Activated CD4-positive, alpha-beta T cell treated with anti-CD3 and anti-CD28 coated beads, Interleukin-2, amount 10 ng/mL, durations not matched to agents 7 days and 5 days (primary cell): ENCODE results near the gene TM9SF2. TPM values are rescaled to one million over a fixed set of nuclear protein-coding genes. Genes with fewer than 3 reads are reported as not detected.

Source experiments
- CTCF ChIA-PET: fragments of 350-600 bp; sonication (Branson Sonifier 250); formaldehyde crosslinking; loops from one replicate; lab custom pipeline; 2021; ENCODE audit warnings: antibody characterized with exemption; lab: Charles Lee
- POLR2A ChIA-PET: fragments of 350-600 bp; sonication (Branson Sonifier 250); formaldehyde crosslinking; loops from one replicate; lab custom pipeline; 2021; ENCODE audit warnings: antibody characterized with exemption; lab: Charles Lee
- DNase-seq: peaks from one replicate; pipeline ENCODE4 v3.0.0-alpha.2; 2020
- H3K27ac Mint-ChIP-seq: one replicate; pipeline ENCODE4 v1.8.0; 2021; ENCODE audit warnings: mild to moderate bottlenecking, moderate library complexity, mixed read lengths
- H3K27me3 Mint-ChIP-seq: one replicate; pipeline ENCODE4 v1.8.0; 2021; ENCODE audit warnings: mixed read lengths
- H3K36me3 Mint-ChIP-seq: one replicate; pipeline ENCODE4 v1.8.0; 2021; ENCODE audit warnings: low read depth, mixed read lengths
- H3K4me1 Mint-ChIP-seq: one replicate; pipeline ENCODE4 v1.8.0; 2021; ENCODE audit warnings: mixed read lengths
- H3K4me3 Mint-ChIP-seq: one replicate; pipeline ENCODE4 v1.8.0; 2021; ENCODE audit warnings: mild to moderate bottlenecking, moderate library complexity, mixed read lengths
- H3K9me3 Mint-ChIP-seq: one replicate; pipeline ENCODE4 v1.8.0; 2021; ENCODE audit warnings: mixed read lengths
- total RNA-seq, 2 experiments: library from RNA; stranded (reverse); gene quantifications; one replicate each; pipeline ENCODE4 v1.2.3, GENCODE V29; 2021

The TM9SF2 gene
- total RNA-seq, 2 experiments from 2014 or later: 79.2 to 87.9 TPM

GRCh38 chr13:99545361-99545760 is 44.1 kb downstream of the TM9SF2 start:
- no peak overlapping the region for H3K4me3 Mint-ChIP-seq

GRCh38 chr13:99545979-99546378 is 44.7 kb downstream of the TM9SF2 start:
- no peak for DNase-seq
- H3K27me3 Mint-ChIP-seq: no peaks in the 10 kb centered on the region
- H3K9me3 Mint-ChIP-seq: no peaks in the 10 kb centered on the region
- ChIA-PET POLR2A (no interaction called here), CTCF (interaction anchor here (1.7 kb wide), 1 partner anchor 14 kb away, joined by 5 read pairs; no protein-coding TSS in a partner anchor)
- H3K4me3 Mint-ChIP-seq: no peak overlapping the region
- no peak overlapping the region for H3K27ac Mint-ChIP-seq
- H3K4me1 Mint-ChIP-seq: peaks cover 64% of the 10 kb centered on the region
- H3K36me3 Mint-ChIP-seq: peaks cover 76% of the 10 kb centered on the region

More at GRCh38 chr13:99545361-99545760, 44.1 kb downstream of the TM9SF2 start:
- CTCF ChIA-PET: interaction anchor here (1.7 kb wide), 1 partner anchor 13 kb away, joined by 5 read pairs; no protein-coding TSS in a partner anchor
- H3K27me3 Mint-ChIP-seq: no peaks in the 10 kb centered on the region
- POLR2A ChIA-PET: no interaction called here
- H3K4me1 Mint-ChIP-seq: peaks cover 70% of the 10 kb centered on the region
- peak overlapping the region; percentile 2 for H3K27ac Mint-ChIP-seq
- H3K9me3 Mint-ChIP-seq: no peaks in the 10 kb centered on the region
- H3K36me3 Mint-ChIP-seq: peaks cover 81% of the 10 kb centered on the region
- no peak for DNase-seq

- no peak for DNase-seq
- Mint-ChIP-seq H3K36me3 (peaks cover 75% of the 10 kb centered on the region), H3K27ac (peak overlapping the region; percentile 22), H3K27me3 (no peaks in the 10 kb centered on the region), H3K9me3 (no peaks in the 10 kb centered on the region), H3K4me3 (no peak overlapping the region), H3K4me1 (peaks cover 56% of the 10 kb centered on the region)
- ChIA-PET POLR2A (no interaction called here), CTCF (interaction anchor here (1.7 kb wide), 1 partner anchor 15 kb away, joined by 5 read pairs; no protein-coding TSS in a partner anchor)
Observed at GRCh38 chr13:99546878-99547277, 45.6 kb downstream of the TM9SF2 start.

- Mint-ChIP-seq H3K36me3 (peaks cover 75% of the 10 kb centered on the region), H3K9me3 (no peaks in the 10 kb centered on the region), H3K4me3 (no peak overlapping the region), H3K27ac (peak overlapping the region; percentile 63), H3K27me3 (no peaks in the 10 kb centered on the region), H3K4me1 (peaks cover 43% of the 10 kb centered on the region)
- POLR2A ChIA-PET: interaction anchor here (0.7 kb wide), 1 partner anchor 1109 kb away, joined by 3 read pairs; no protein-coding TSS in a partner anchor
- CTCF ChIA-PET: interaction anchor here (0.6 kb wide), 1 partner anchor 308 kb away, joined by 3 read pairs; no protein-coding TSS in a partner anchor
- DNase-seq: no peak
Observed at GRCh38 chr13:99548448-99548847, 47.2 kb downstream of the TM9SF2 start.

GRCh38 chr13:99553033-99553432 is 51.8 kb downstream of the TM9SF2 start:
- H3K4me3 Mint-ChIP-seq: no peak overlapping the region
- H3K27me3 Mint-ChIP-seq: no peaks in the 10 kb centered on the region
- H3K27ac Mint-ChIP-seq: no peak overlapping the region
- DNase-seq: no peak
- POLR2A ChIA-PET: no interaction called here
- CTCF ChIA-PET: no interaction called here
- H3K9me3 Mint-ChIP-seq: no peaks in the 10 kb centered on the region
- H3K36me3 Mint-ChIP-seq: peaks cover 69% of the 10 kb centered on the region
- H3K4me1 Mint-ChIP-seq: peaks cover 20% of the 10 kb centered on the region

GRCh38 chr13:99555149-99555548 is 53.9 kb downstream of the TM9SF2 start:
- no peak for DNase-seq
- H3K4me1 Mint-ChIP-seq: peaks cover 5% of the 10 kb centered on the region
- H3K9me3 Mint-ChIP-seq: no peaks in the 10 kb centered on the region
- H3K27me3 Mint-ChIP-seq: no peaks in the 10 kb centered on the region
- no peak overlapping the region for H3K4me3 Mint-ChIP-seq
- ChIA-PET CTCF (no interaction called here), POLR2A (no interaction called here)
- H3K36me3 Mint-ChIP-seq: peaks cover 59% of the 10 kb centered on the region
- H3K27ac Mint-ChIP-seq: no peak overlapping the region

GRCh38 chr13:99556867-99557443 is 55.7 kb downstream of the TM9SF2 start:
- Mint-ChIP-seq H3K4me3 (no peak overlapping the region), H3K27ac (peak overlapping the region; percentile 37), H3K4me1 (peaks cover 2% of the 10 kb centered on the region), H3K36me3 (peaks cover 54% of the 10 kb centered on the region), H3K9me3 (no peaks in the 10 kb centered on the region), H3K27me3 (no peaks in the 10 kb centered on the region)
- CTCF ChIA-PET: no interaction called here
- DNase-seq: no peak
- POLR2A ChIA-PET: no interaction called here

- H3K4me3 Mint-ChIP-seq: no peak overlapping the region
- no peak for DNase-seq
- ChIA-PET CTCF (interaction anchor here (1.2 to 1.8 kb wide), 3 partner anchors 14 to 56 kb away, joined by 3 to 4 read pairs (median 4); no protein-coding TSS in a partner anchor), POLR2A (no interaction called here)
- peaks cover 2% of the 10 kb centered on the region for H3K4me1 Mint-ChIP-seq
- H3K27ac Mint-ChIP-seq: no peak overlapping the region
- no peaks in the 10 kb centered on the region for H3K27me3 Mint-ChIP-seq
- no peaks in the 10 kb centered on the region for H3K9me3 Mint-ChIP-seq
- H3K36me3 Mint-ChIP-seq: peaks cover 54% of the 10 kb centered on the region
Observed at GRCh38 chr13:99558570-99559180, 57.4 kb downstream of the TM9SF2 start.

- peaks cover 52% of the 10 kb centered on the region for H3K36me3 Mint-ChIP-seq
- POLR2A ChIA-PET: no interaction called here
Observed at GRCh38 chr13:99559560-99559959, 58.3 kb downstream of the TM9SF2 start.

GRCh38 chr13:99563404-99563803 is 62.1 kb downstream of the TM9SF2 start:
- CTCF ChIA-PET: interaction anchor here (0.6 kb wide), 1 partner anchor 126 kb away, joined by 3 read pairs; no protein-coding TSS in a partner anchor
- POLR2A ChIA-PET: no interaction called here
- peaks cover 37% of the 10 kb centered on the region for H3K36me3 Mint-ChIP-seq

More at GRCh38 chr13:99559560-99559959, 58.3 kb downstream of the TM9SF2 start:
- Mint-ChIP-seq H3K27me3 (no peaks in the 10 kb centered on the region), H3K4me3 (no peak overlapping the region), H3K9me3 (no peaks in the 10 kb centered on the region), H3K27ac (no peak overlapping the region), H3K4me1 (peaks cover 2% of the 10 kb centered on the region)
- no peak for DNase-seq
- CTCF ChIA-PET: interaction anchor here (1.1 to 1.5 kb wide), 3 partner anchors 17 to 123 kb away, joined by 3 to 5 read pairs (median 4); no protein-coding TSS in a partner anchor

GRCh38 chr13:99564386-99564785 is 63.1 kb downstream of the TM9SF2 start:
- H3K27me3 Mint-ChIP-seq: no peaks in the 10 kb centered on the region
- CTCF ChIA-PET: no interaction called here
- POLR2A ChIA-PET: no interaction called here
- no peak for DNase-seq
- no peak overlapping the region for H3K4me3 Mint-ChIP-seq
- H3K27ac Mint-ChIP-seq: no peak overlapping the region
- H3K36me3 Mint-ChIP-seq: peaks cover 35% of the 10 kb centered on the region
- peaks cover 6% of the 10 kb centered on the region for H3K9me3 Mint-ChIP-seq
- peaks cover 6% of the 10 kb centered on the region for H3K4me1 Mint-ChIP-seq

More at GRCh38 chr13:99563404-99563803, 62.1 kb downstream of the TM9SF2 start:
- Mint-ChIP-seq H3K27me3 (no peaks in the 10 kb centered on the region), H3K9me3 (peaks cover under 1% of the 10 kb centered on the region), H3K4me1 (peaks cover 6% of the 10 kb centered on the region), H3K4me3 (no peak overlapping the region), H3K27ac (no peak overlapping the region)
- DNase-seq: no peak

- Mint-ChIP-seq H3K9me3 (peaks cover 6% of the 10 kb centered on the region), H3K4me1 (peaks cover 6% of the 10 kb centered on the region), H3K27ac (no peak overlapping the region), H3K4me3 (no peak overlapping the region), H3K27me3 (no peaks in the 10 kb centered on the region), H3K36me3 (peaks cover 30% of the 10 kb centered on the region)
- ChIA-PET CTCF (no interaction called here), POLR2A (no interaction called here)
- DNase-seq: no peak
Observed at GRCh38 chr13:99565478-99566124, 64.3 kb downstream of the TM9SF2 start.
